Breast epithelium (tissue), 4 donors: ENCODE results near the gene RO60. TPM values are rescaled to one million over a fixed set of nuclear protein-coding genes. Genes with fewer than 3 reads are reported as not detected.

Source experiments
- DNase-seq, 2 donors: peaks; one replicate each; pipeline ENCODE4 v3.0.0-alpha.2; 2019; ENCODE audit warnings: low spot score in 2 of 2
- H3K27ac ChIP-seq, 2 donors: fragments of 200-600 bp; sonication (generic) in 1 of 2; one replicate each; pipeline ENCODE4 v1.5.1; 2016 to 2019; ENCODE audit warnings: mild to moderate bottlenecking in 1 of 2
- H3K27me3 ChIP-seq, 2 donors: fragments of 200-600 bp; sonication (generic) in 1 of 2; one replicate each; pipeline versions ENCODE4 v1.5.1 to v1.6.0; 2017 to 2019; ENCODE audit warnings: control low read depth in 1 of 2, mild to moderate bottlenecking in 1 of 2
- H3K36me3 ChIP-seq: fragments of 200-600 bp; one replicate; pipeline ENCODE4 v1.5.1; 2019
- H3K4me1 ChIP-seq, 2 donors: fragments of 200-600 bp; sonication (generic); one replicate each; pipeline ENCODE4 v1.5.1; 2016 to 2019; ENCODE audit warnings: control low read depth in 1 of 2
- H3K4me3 ChIP-seq, 3 donors: fragments of 200-600 bp; sonication (generic); 1 replicate in 2 of 3; 2 replicates in 1 of 3; pipeline ENCODE4 v1.5.1; 2016 to 2019; ENCODE audit warnings: mild to moderate bottlenecking in 3 of 3, moderate library complexity in 2 of 3
- H3K9me3 ChIP-seq, 2 donors: fragments of 200-600 bp; sonication (generic) in 1 of 2; one replicate each; pipeline ENCODE4 v1.5.1; 2016 to 2019; ENCODE audit warnings: control low read depth in 1 of 2
- CTCF ChIP-seq, 3 donors: fragments of 450-650 bp; IDR thresholded peaks; one replicate each; pipeline ENCODE4 v1.5.1; 2016 to 2017; ENCODE audit warnings: antibody characterized with exemption in 3 of 3, mild to moderate bottlenecking in 3 of 3, moderate library complexity in 3 of 3
- POLR2A ChIP-seq: fragments of 450-650 bp; IDR thresholded peaks from one replicate; pipeline ENCODE4 v1.6.1; 2016; ENCODE audit warnings: antibody characterized with exemption, mild to moderate bottlenecking, moderate library complexity
- POLR2AphosphoS5 ChIP-seq, 3 donors: sonication (generic); formaldehyde crosslinking; IDR thresholded peaks; one replicate each; pipeline ENCODE4 v1.6.1; 2017; ENCODE audit warnings: antibody characterized with exemption in 3 of 3
- intact Hi-C: fragments of 100-400 bp; cut with DNase I; formaldehyde crosslinking; loops from one replicate; pipeline ENCODE4 v1.15.1; 2023; ENCODE audit warnings: low total_unique reads
- total RNA-seq, 3 donors: library from RNA; depleted of rRNA; stranded (reverse); fragments of >200 nt; gene quantifications; one replicate each; pipeline ENCODE4 v1.1.0, GENCODE V29; 2016

RO60 gene
- total RNA-seq, 3 donors from 2014 or later: 91.4 to 116 (median 95.1) TPM

- Histone ChIP-seq H3K9me3 (no peaks in the 10 kb centered on the region), H3K4me1 (no peaks in the 10 kb centered on the region), H3K4me3 (no peak overlapping the region), H3K27me3 (no peaks in the 10 kb centered on the region), H3K27ac (no peak overlapping the region), H3K36me3 (no peaks in the 10 kb centered on the region)
- intact Hi-C loops: no loop called here
- TF ChIP-seq CTCF (IDR thresholded peaks at IDR 0.05) (no peak), POLR2AphosphoS5 (IDR thresholded peaks at IDR 0.05) (no peak), POLR2A (no peak)
- no peak for DNase-seq
These were observed 10.5 kb downstream of the RO60 start for GRCh38 chr1:193069748-193070385.

- Histone ChIP-seq H3K4me3 (no peak overlapping the region), H3K27me3 (no peaks in the 10 kb centered on the region), H3K27ac (no peak overlapping the region), H3K36me3 (no peaks in the 10 kb centered on the region), H3K4me1 (no peaks in the 10 kb centered on the region), H3K9me3 (no peaks in the 10 kb centered on the region)
- intact Hi-C loops: no loop called here
- TF ChIP-seq POLR2A (no peak), POLR2AphosphoS5 (IDR thresholded peaks at IDR 0.05) (no peak), CTCF (IDR thresholded peaks at IDR 0.05) (no peak)
- no peak for DNase-seq
These were observed 11.0 kb downstream of the RO60 start for GRCh38 chr1:193070386-193070753.

GRCh38 chr1:193070942-193071341 is 11.5 kb downstream of the RO60 start:
- no peaks in the 10 kb centered on the region for H3K36me3 ChIP-seq
- no peaks in the 10 kb centered on the region for H3K27me3 ChIP-seq
- no peaks in the 10 kb centered on the region for H3K9me3 ChIP-seq
- DNase-seq: no peak
- TF ChIP-seq CTCF (IDR thresholded peaks at IDR 0.05) (no peak), POLR2AphosphoS5 (IDR thresholded peaks at IDR 0.05) (no peak), POLR2A (no peak)
- no peak overlapping the region for H3K4me3 ChIP-seq
- no peak overlapping the region for H3K27ac ChIP-seq
- intact Hi-C loops: no loop called here
- no peaks in the 10 kb centered on the region for H3K4me1 ChIP-seq

- intact Hi-C loops: no loop called here
- H3K27ac ChIP-seq: no peak overlapping the region
- H3K36me3 ChIP-seq: peaks cover 9% of the 10 kb centered on the region
These were observed 18.6 kb downstream of the RO60 start for GRCh38 chr1:193077991-193078390.

GRCh38 chr1:193079187-193079586 is 19.8 kb downstream of the RO60 start:
- intact Hi-C loops: no loop called here
- H3K4me1 ChIP-seq: no peaks in the 10 kb centered on the region
- peaks cover 9% of the 10 kb centered on the region for H3K36me3 ChIP-seq
- H3K4me3 ChIP-seq: no peak overlapping the region
- no peaks in the 10 kb centered on the region for H3K27me3 ChIP-seq
- TF ChIP-seq POLR2A: no peak
- no peak for TF ChIP-seq CTCF (IDR thresholded peaks at IDR 0.05)
- no peak for TF ChIP-seq POLR2AphosphoS5 (IDR thresholded peaks at IDR 0.05)
- no peak for DNase-seq
- H3K9me3 ChIP-seq: no peaks in the 10 kb centered on the region
- H3K27ac ChIP-seq: no peak overlapping the region

More at GRCh38 chr1:193077991-193078390, 18.6 kb downstream of the RO60 start:
- no peak for DNase-seq
- Histone ChIP-seq H3K9me3 (no peaks in the 10 kb centered on the region), H3K4me1 (no peaks in the 10 kb centered on the region), H3K27me3 (no peaks in the 10 kb centered on the region), H3K4me3 (no peak overlapping the region)
- TF ChIP-seq POLR2AphosphoS5 (IDR thresholded peaks at IDR 0.05): no peak
- TF ChIP-seq POLR2A: no peak
- TF ChIP-seq CTCF (IDR thresholded peaks at IDR 0.05): no peak
